Measurements from ENCODE around the gene WDR47.
"Not testable (repeated sequence)": the region's sequence is repeated elsewhere in the genome, so short reads cannot be mapped to it uniquely, and the experiment has no call there.

WDR47 gene

GRCh38 chr1:109050228-109050995, 8.5 kb upstream of the WDR47 start:
- DNase-seq: no peak

- no peak for DNase-seq
Measured at GRCh38 chr1:109048335-109048734, 6.4 kb upstream of the WDR47 start.

- no peak for DNase-seq
Measured at GRCh38 chr1:109047339-109047738, 5.4 kb upstream of the WDR47 start.

- DNase-seq: no peak
Measured at GRCh38 chr1:109046671-109047070, 4.8 kb upstream of the WDR47 start.

GRCh38 chr1:109045595-109045994, 3.7 kb upstream of the WDR47 start:
- no peak for DNase-seq

DNA sequence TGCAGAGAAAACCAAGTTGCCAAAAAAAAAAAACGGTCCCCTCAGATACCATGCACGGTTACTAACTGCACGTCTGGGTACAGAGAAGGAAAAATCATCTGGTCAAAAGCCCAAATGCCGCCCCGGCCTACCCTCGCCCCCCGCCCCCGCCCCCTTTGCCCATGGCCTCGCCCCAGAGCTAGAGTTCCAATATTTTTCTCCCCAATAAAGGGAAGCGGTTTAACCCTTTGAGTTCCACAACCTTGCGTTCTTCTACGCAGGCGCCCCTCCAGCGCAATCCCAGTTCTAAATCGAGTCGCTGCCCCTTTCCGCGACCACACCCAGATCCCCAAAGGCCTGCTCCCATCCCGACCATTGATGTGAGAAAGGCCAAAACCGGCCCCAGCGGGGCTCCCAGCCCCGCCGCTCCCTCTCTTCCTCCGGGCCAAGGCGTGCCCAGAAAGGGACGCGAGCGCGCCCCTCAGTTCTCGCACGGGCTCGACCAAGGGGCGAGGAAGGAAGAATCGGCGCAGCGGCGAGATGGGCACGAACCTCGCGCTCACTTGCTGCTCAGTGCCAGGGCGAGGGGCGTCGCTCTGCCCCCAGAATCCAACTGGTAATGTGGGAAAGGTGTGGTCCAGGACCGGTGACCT, 797 bp downstream of the WDR47 start:
- DNase-seq: peak; percentile 43

- DNase-seq: no peak
Measured at GRCh38 chr1:109040627-109040988, 1.3 kb downstream of the WDR47 start.

- DNase-seq: no peak
Measured at GRCh38 chr1:109034382-109034781, 7.5 kb downstream of the WDR47 start.

DNA sequence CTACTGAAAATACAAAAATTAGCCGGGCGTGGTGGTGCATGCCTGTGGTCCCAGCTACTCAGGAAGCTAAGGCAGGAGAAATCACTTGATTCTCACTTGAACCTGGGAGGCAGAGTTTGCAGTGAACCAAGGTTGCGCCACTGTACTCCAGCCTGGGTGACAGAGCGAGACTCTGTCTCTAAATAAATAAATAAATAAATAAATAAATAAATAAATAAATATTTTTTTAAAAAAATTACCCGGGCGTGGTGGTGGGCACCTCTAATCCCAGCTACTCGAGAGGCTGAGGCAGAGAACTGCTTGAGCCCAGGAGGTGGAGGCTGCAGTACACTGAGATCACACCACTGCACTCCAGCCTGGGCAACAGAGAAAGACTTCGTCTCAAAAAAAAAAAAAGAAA, 12.4 kb downstream of the WDR47 start:
- not testable (repeated sequence) for DNase-seq

DNA sequence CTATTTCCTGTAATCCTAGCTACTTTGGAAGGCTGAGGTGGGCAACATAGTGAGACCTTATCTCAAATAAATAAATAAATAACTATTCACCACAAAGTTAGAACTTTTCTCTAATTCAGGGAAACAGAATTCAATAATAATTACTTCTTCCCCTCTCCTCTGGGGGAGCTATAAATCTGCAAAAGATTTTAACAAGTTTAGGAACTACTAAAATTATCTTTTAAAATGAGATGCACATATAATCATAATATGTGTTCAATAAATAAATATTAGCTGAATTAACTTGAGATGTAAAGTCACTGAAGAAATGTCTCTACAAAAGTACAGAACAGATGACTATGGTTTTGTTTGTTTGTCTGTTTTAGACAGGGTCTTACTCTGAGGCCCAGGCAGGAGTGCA, 14.1 kb downstream of the WDR47 start:
- DNase-seq: no peak

GRCh38 chr1:109025694-109026093, 16.2 kb downstream of the WDR47 start:
- no peak for DNase-seq

DNA sequence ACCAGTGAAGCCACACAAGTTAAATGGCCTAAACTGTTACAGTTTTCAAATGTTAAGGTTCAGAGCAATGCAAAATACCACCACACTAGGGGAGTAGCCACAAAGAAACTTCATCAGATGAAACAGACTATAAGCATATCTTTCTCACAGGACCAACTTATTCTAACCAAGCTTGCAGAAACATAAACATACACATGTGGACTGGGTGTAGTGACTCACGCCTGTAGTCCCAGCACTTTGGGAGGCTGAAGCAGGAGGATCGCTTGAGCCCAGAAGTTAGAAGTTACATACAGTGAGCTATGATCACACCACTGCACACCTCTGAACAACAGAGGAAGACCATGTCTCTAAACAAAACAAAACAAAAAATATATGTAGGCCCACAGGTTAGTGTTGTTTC, 17.3 kb downstream of the WDR47 start:
- DNase-seq: no peak

- DNase-seq: no peak
Measured at GRCh38 chr1:109020693-109021257, 21.1 kb downstream of the WDR47 start.

- DNase-seq: not testable (repeated sequence)
Measured at GRCh38 chr1:109017719-109018118, 24.2 kb downstream of the WDR47 start.

- no peak for DNase-seq
Measured at GRCh38 chr1:109017134-109017533, 24.8 kb downstream of the WDR47 start.

DNA sequence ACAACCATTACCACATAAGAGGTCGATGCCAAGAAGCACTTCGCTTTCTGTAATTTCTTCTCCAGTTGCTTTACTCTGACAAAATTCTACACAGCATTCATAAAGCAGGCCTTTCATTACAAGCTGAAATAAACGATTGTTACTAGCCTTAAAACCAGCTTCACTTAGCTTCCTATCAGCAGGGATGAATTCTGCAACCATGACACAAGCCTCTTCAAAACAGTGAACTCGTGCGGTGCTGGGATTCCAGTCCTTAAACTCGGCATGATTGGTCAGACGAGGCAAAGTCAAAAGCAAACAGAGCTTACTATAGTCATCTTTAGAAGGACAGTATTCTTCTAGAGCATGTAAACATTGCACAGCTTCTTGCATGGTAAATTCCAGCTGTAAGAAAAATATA, 30.6 kb downstream of the WDR47 start:
- no peak for DNase-seq

- not testable (repeated sequence) for DNase-seq
Measured at GRCh38 chr1:108996622-108997021, 45.3 kb downstream of the WDR47 start.

DNA sequence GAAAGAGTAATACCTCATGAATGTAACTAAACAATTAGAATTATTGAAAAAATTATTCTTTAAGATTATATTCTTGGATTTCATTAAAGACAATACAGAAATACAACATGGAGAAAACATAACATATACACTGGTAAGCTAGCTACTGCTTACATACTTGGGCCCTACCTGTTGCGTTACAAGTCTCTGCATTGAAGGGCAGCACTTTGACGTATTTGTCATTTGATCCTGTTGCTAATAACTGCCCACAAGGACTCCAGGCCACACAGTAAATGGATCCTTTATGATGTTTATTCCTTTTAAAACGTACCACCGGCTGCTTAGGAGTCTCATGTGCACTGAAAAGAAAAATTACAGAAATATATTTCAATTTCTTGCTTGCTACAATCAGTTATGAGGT, 58.8 kb downstream of the WDR47 start:
- no peak for DNase-seq

DNA sequence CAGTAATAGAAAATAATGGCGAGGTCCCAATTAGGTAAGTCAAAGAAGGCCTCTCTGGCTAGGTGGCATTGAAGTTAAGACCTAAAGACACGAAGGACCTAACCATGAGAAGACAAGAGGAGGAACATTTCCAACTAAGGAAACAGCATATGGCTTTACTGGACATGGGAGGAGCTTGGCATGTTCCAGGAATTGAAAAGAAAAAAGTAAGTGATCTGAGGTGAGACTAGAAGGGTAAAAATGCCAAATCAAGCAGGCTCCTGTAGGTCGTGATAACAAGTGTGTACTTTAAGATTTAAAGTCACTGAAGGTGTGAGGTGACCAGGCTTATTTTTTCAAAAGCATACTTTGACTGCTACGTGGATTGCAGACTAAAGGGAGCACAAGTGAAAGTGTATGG, 65.2 kb downstream of the WDR47 start:
- no peak for DNase-seq

DNA sequence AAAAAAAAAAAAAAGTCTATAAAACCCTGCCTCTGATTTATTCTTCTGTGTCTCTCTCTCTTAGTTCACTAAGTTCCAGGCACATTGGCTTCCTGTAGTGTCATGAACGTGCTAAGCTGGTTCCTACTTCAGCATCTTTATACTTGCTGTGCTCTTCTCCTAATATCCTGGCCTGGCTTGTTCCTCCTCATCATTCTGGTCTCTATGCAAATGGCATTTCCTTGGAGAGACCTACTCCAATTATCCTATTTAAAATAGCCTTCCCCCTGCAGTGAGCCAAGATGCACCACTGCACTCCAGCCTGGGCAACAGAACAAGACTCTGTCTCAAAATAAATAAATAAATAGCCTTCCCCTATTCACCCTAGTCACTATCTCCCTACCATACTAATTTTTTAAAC, 69.0 kb downstream of the WDR47 start:
- no peak for DNase-seq

GRCh38 chr1:108969346-108969745, 72.6 kb downstream of the WDR47 start:
- DNase-seq: no peak

GRCh38 chr1:108963052-108963686, 78.7 kb downstream of the WDR47 start, which contains the start of gene CLCC1:
CLCC1 (minus strand) TSS chr1:108963484; CDS start chr1:108950437, 13,047 bp downstream.
- DNase-seq: peak; percentile 94

GRCh38 chr1:108962681-108963051, 79.2 kb downstream of the WDR47 start:
- peak; percentile 21 for DNase-seq

Measured in right hindlimb (tissue), 1 donor.